ENCODE measurements around the gene JAK1.

The JAK1 gene

DNA sequence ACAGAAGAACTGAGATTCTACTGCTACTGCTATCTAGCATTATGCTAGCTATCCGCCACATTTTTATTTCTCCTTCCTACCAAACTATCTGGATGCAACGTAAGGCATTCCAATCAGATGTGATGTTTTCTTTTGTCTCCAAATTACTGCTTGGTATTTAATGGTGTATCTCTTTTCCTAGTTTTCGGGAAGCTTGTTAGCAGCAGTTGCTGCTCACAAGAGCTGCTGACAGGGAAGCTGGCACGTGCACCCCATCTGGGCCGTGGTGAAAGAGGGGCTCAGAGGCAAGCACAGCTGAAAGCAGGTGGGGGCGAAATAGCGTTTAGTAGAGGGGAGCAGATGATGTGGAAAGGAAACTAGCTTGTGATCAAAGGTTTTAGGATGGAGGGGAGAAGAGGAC lies 57.3 kb downstream of the JAK1 start:
- TF ChIP-seq, protein P1, sequence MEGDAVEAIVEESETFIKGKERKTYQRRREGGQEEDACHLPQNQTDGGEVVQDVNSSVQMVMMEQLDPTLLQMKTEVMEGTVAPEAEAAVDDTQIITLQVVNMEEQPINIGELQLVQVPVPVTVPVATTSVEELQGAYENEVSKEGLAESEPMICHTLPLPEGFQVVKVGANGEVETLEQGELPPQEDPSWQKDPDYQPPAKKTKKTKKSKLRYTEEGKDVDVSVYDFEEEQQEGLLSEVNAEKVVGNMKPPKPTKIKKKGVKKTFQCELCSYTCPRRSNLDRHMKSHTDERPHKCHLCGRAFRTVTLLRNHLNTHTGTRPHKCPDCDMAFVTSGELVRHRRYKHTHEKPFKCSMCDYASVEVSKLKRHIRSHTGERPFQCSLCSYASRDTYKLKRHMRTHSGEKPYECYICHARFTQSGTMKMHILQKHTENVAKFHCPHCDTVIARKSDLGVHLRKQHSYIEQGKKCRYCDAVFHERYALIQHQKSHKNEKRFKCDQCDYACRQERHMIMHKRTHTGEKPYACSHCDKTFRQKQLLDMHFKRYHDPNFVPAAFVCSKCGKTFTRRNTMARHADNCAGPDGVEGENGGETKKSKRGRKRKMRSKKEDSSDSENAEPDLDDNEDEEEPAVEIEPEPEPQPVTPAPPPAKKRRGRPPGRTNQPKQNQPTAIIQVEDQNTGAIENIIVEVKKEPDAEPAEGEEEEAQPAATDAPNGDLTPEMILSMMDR (IDR thresholded peaks at IDR 0.05; ENCODE audit: low read depth, low read length) = no peak
- DNase-seq (ENCODE audit: low read depth, low spot score) = no peak
- no peak overlapping the region for H3K4me3 ChIP-seq (ENCODE audit: low read depth, low read length)
- in situ Hi-C loops (cut with HindIII; ENCODE audit: low sequenced_read_pairs) = no loop called here

DNA sequence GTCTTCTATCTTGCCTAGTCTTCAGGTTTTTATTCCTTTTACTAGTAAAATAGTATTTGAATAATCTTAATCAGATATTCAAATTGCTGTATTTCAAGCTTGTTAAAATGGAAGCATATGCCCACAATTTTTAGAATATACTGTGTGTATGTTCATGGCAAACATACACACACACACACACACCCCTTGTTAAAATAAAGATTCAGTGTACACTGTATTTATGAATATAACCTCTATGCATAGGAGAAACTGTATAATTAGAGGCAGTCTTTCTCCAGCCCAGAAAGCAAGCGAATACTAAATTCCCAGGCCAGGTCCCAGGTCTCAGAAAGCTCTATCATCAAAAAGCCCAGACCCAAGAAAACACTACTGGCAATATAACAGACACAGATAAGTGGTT lies 57.8 kb downstream of the JAK1 start:
- H3K4me3 ChIP-seq (ENCODE audit: low read depth, low read length) = no peak overlapping the region
- in situ Hi-C loops (cut with HindIII; ENCODE audit: low sequenced_read_pairs) = no loop called here
- TF ChIP-seq, protein P1 (IDR thresholded peaks at IDR 0.05; ENCODE audit: low read depth, low read length) = no peak
- DNase-seq (ENCODE audit: low read depth, low spot score) = no peak

DNA sequence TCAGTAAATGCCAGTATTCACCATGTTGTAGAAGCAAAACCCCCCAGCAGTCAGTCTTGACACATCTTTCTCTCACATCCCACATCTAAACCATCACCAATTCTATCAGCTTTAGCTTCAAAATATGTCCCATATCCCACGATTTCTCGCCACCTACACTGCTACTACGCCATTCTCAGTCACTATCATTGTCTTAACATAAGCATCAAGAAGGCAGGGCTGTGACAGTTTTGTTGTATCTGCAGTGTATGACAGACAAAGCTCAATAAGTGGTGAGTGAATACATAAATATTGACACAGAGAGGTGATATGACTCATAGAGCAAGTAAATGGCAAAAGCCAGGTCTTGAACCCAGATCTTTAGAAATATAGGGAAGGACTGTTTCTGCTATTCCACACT lies 59.9 kb downstream of the JAK1 start:
- in situ Hi-C loops (cut with HindIII; ENCODE audit: low sequenced_read_pairs) = no loop called here
- H3K4me3 ChIP-seq (ENCODE audit: low read depth, low read length) = no peak overlapping the region
- TF ChIP-seq, protein P1 (IDR thresholded peaks at IDR 0.05; ENCODE audit: low read depth, low read length) = no peak
- no peak for DNase-seq (ENCODE audit: low read depth, low spot score)

DNA sequence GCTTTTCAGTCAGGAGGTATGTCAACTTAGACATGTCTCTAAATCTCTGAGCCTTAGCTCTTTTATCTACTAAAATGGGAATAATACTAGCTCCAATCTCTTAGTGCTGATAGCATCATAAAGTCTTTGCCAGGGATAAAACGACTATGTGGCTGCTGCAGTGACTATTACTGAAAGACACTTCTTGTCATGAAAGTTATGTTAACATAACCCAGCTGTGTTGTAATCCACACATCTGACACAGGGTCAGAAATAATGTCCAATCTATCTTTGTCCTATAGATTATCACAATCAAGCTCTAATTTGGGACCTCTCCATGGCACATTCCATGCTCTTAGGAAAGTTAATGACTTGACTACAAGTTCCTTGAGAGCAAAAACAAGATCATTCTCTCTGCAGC lies 62.8 kb downstream of the JAK1 start:
- TF ChIP-seq, protein P1 (IDR thresholded peaks at IDR 0.05; ENCODE audit: low read depth, low read length) = no peak
- no peak for DNase-seq (ENCODE audit: low read depth, low spot score)
- no peak overlapping the region for H3K4me3 ChIP-seq (ENCODE audit: low read depth, low read length)
- in situ Hi-C loops (cut with HindIII; ENCODE audit: low sequenced_read_pairs) = no loop called here

DNA sequence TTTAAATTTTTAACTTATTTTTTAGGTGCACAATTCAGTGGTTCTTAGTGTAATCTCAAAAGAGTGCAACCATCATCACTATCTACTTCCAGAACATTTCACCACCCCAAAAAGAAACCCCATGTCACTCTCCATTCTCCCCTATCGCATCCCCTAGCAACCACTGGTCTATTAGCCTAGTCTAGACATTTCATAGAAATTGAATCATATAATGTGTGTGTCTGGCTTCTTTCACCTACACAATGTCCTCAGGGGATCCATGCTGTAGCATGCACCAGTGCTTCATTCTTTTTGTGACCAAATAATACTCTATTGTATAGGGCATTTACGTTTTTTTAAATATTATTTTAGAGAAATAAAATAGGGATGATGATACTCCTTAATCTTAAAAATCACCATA lies 64.7 kb downstream of the JAK1 start:
- TF ChIP-seq, protein P1 (IDR thresholded peaks at IDR 0.05; ENCODE audit: low read depth, low read length) = no peak
- in situ Hi-C loops (cut with HindIII; ENCODE audit: low sequenced_read_pairs) = no loop called here
- H3K4me3 ChIP-seq (ENCODE audit: low read depth, low read length) = no peak overlapping the region
- DNase-seq (ENCODE audit: low read depth, low spot score) = no peak

DNA sequence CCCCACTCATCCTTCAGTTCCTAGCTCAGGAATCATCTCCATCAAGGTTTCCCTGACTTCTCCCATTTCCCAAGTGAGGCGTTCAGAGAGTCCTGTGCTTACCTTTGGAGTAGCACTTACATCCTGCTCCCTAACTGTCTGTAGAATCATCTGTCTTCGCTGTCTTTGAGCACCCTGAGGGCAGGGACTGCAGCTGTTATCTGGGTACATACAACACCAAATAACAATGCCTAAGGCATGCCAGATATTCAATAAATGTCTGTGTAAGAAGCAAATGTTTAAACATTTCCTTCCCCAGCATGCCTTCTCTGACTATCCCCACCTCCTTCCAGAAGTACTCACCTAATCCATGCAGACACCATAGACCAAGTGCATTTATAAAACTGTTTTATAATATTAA lies 65.4 kb downstream of the JAK1 start:
- TF ChIP-seq, protein P1 (IDR thresholded peaks at IDR 0.05; ENCODE audit: low read depth, low read length) = no peak
- in situ Hi-C loops (cut with HindIII; ENCODE audit: low sequenced_read_pairs) = no loop called here
- H3K4me3 ChIP-seq (ENCODE audit: low read depth, low read length) = no peak overlapping the region
- DNase-seq (ENCODE audit: low read depth, low spot score) = no peak
